BLaER1 treated with 17β-estradiol and CSF1 and Interleukin-3, amounts not matched to agents 10 nM and 100 nM (cell line): ENCODE measurements around the gene SUGT1.
A peak's percentile ranks its signal among the peaks of the same experiment; 100 is the strongest.
"Not testable (repeated sequence)": the region's sequence is repeated elsewhere in the genome, so short reads cannot be mapped to it uniquely, and the experiment has no call there.

Source experiments
- H3K27ac ChIP-seq, 11 experiments: shearing (Covaris generic); formaldehyde crosslinking; 2 replicates each; pipeline ENCODE4 v1.8.1; 2022
- H3K27me3 ChIP-seq, 11 experiments: shearing (Covaris generic); formaldehyde crosslinking; 2 replicates each; pipeline ENCODE4 v1.8.1; 2022
- H3K36me3 ChIP-seq, 11 experiments: shearing (Covaris generic); formaldehyde crosslinking; 2 replicates each; pipeline ENCODE4 v1.8.1; 2022
- H3K4me1 ChIP-seq, 10 experiments: shearing (Covaris generic); formaldehyde crosslinking; 2 replicates each; pipeline ENCODE4 v1.8.1; 2022
- H3K4me2 ChIP-seq, 11 experiments: shearing (Covaris generic); formaldehyde crosslinking; 2 replicates each; pipeline ENCODE4 v1.8.1; 2022
- H3K4me3 ChIP-seq, 10 experiments: shearing (Covaris generic); formaldehyde crosslinking; 2 replicates each; pipeline ENCODE4 v1.8.1; 2022
- H3K9ac ChIP-seq, 11 experiments: shearing (Covaris generic); formaldehyde crosslinking; 2 replicates each; pipeline ENCODE4 v1.8.1; 2022
- H3K9me3 ChIP-seq, 11 experiments: shearing (Covaris generic); formaldehyde crosslinking; replicated peaks in 1 of 11; 2 replicates each; pipeline ENCODE4 v1.8.1; 2022
- H4K20me1 ChIP-seq, 11 experiments: shearing (Covaris generic); formaldehyde crosslinking; 2 replicates each; pipeline ENCODE4 v1.8.1; 2022
- Cebpa-rat ChIP-seq, 11 experiments: shearing (Covaris generic); IDR thresholded peaks; 2 replicates each; pipeline ENCODE4 v1.8.1; 2022

Gene SUGT1

GRCh38 chr13:52652196-52652979, at the start of gene SUGT1:
SUGT1 (plus strand) TSS chr13:52652836; CDS start chr13:52652921, 85 bp downstream.
- H4K20me1 ChIP-seq, result peaks cover 3 to 44% (median 21%) of the 10 kb centered on the region in 11 experiments; a peak in 12 of 22 replicates
- no peak for TF ChIP-seq Cebpa-rat (IDR thresholded peaks at IDR 0.05)
- peak within 1 kb of the TSS; percentile 86 to 98 (median 94) for H3K9ac ChIP-seq
- H3K4me3 ChIP-seq, result peak within 1 kb of the TSS; percentile 76 to 96 (median 84)
- peaks cover 29 to 55% (median 41%) of the 10 kb centered on the region in 11 experiments for H3K36me3 ChIP-seq
- H3K4me1 ChIP-seq, result peaks cover 24 to 43% (median 33%) of the 10 kb centered on the region in 10 experiments
- H3K9me3 ChIP-seq, result no peaks in the 10 kb centered on the region
- H3K4me2 ChIP-seq, result peak within 1 kb of the TSS; percentile 83 to 98 (median 94)
- H3K27me3 ChIP-seq, result no peaks in the 10 kb centered on the region
- peak within 1 kb of the TSS; percentile 92 to 99 (median 96) for H3K27ac ChIP-seq

GRCh38 chr13:52603316-52603715, 49.3 kb upstream of the SUGT1 start:
- H4K20me1 ChIP-seq, H3K36me3 ChIP-seq, H3K4me2 ChIP-seq, H3K9ac ChIP-seq, H3K4me3 ChIP-seq, H3K9me3 ChIP-seq, H3K27ac ChIP-seq: not testable (repeated sequence)
- peaks cover 0 to 11% (median 6%) of the 10 kb centered on the region in 10 experiments; a peak in 6 of 20 replicates for H3K4me1 ChIP-seq
- H3K27me3 ChIP-seq, result peaks cover 0 to 13% (median 7%) of the 10 kb centered on the region in 11 experiments; a peak in 9 of 22 replicates

GRCh38 chr13:52606126-52606525, 46.5 kb upstream of the SUGT1 start:
- not testable (repeated sequence) for H3K9me3 ChIP-seq, H3K4me3 ChIP-seq, H3K4me1 ChIP-seq, H3K27me3 ChIP-seq, H3K4me2 ChIP-seq, H3K9ac ChIP-seq, H4K20me1 ChIP-seq, H3K27ac ChIP-seq, H3K36me3 ChIP-seq

- not testable (repeated sequence) for H3K4me2 ChIP-seq, H4K20me1 ChIP-seq, H3K4me1 ChIP-seq, H3K27me3 ChIP-seq, H3K36me3 ChIP-seq, H3K4me3 ChIP-seq, H3K27ac ChIP-seq, H3K9me3 ChIP-seq, H3K9ac ChIP-seq
Observed at GRCh38 chr13:52606795-52607194, 45.8 kb upstream of the SUGT1 start.

GRCh38 chr13:52608184-52608583, 44.5 kb upstream of the SUGT1 start:
- not testable (repeated sequence) for H3K27ac ChIP-seq, H3K4me2 ChIP-seq, H3K4me1 ChIP-seq, H3K27me3 ChIP-seq, H3K9me3 ChIP-seq, H3K36me3 ChIP-seq, H3K9ac ChIP-seq, H4K20me1 ChIP-seq, H3K4me3 ChIP-seq

GRCh38 chr13:52609013-52609606, 43.5 kb upstream of the SUGT1 start:
- not testable (repeated sequence) for H3K36me3 ChIP-seq, H3K4me1 ChIP-seq, H3K9me3 ChIP-seq, H3K27ac ChIP-seq, H3K4me3 ChIP-seq, H3K4me2 ChIP-seq, H3K9ac ChIP-seq, H4K20me1 ChIP-seq, H3K27me3 ChIP-seq

GRCh38 chr13:52610158-52610557, 42.5 kb upstream of the SUGT1 start:
- not testable (repeated sequence) for H3K27me3 ChIP-seq, H3K36me3 ChIP-seq, H3K9ac ChIP-seq, H3K9me3 ChIP-seq, H4K20me1 ChIP-seq, H3K4me3 ChIP-seq, H3K4me1 ChIP-seq, H3K27ac ChIP-seq, H3K4me2 ChIP-seq

GRCh38 chr13:52615134-52615801, 37.4 kb upstream of the SUGT1 start:
- Histone ChIP-seq H3K4me2 (no peak overlapping the region; a peak in 3 of 22 replicates), H4K20me1 (peaks cover 0 to 2% (median 0%) of the 10 kb centered on the region in 11 experiments; a peak in 3 of 22 replicates), H3K9ac (no peak overlapping the region), H3K36me3 (peaks cover 0 to 12% (median 4%) of the 10 kb centered on the region in 11 experiments; a peak in 7 of 22 replicates), H3K9me3 (peaks cover 0 to 5% (median 0%) of the 10 kb centered on the region in 11 experiments; a peak in 3 of 22 replicates), H3K27ac (no peak overlapping the region), H3K4me3 (no peak overlapping the region), H3K27me3 (no peaks in the 10 kb centered on the region), H3K4me1 (peaks cover 17 to 36% (median 26%) of the 10 kb centered on the region in 10 experiments)
- TF ChIP-seq Cebpa-rat (IDR thresholded peaks at IDR 0.05), result peak in 6 of 11 experiments; percentile 23 to 84 (median 68); a peak in 8 of 22 replicates

GRCh38 chr13:52615812-52616211, 36.8 kb upstream of the SUGT1 start:
- peaks cover 17 to 40% (median 26%) of the 10 kb centered on the region in 10 experiments for H3K4me1 ChIP-seq
- H3K9ac ChIP-seq, result peak overlapping the region in 2 of 11 experiments; percentile 84 to 87; a peak in 2 of 22 replicates
- peaks cover 0 to 14% (median 5%) of the 10 kb centered on the region in 11 experiments; a peak in 9 of 22 replicates for H3K36me3 ChIP-seq
- peaks cover 0 to 5% (median 0%) of the 10 kb centered on the region in 11 experiments; a peak in 3 of 22 replicates for H3K9me3 ChIP-seq
- no peaks in the 10 kb centered on the region for H3K27me3 ChIP-seq
- H3K27ac ChIP-seq, result no peak overlapping the region
- H4K20me1 ChIP-seq, result peaks cover 0 to 6% (median 0%) of the 10 kb centered on the region in 11 experiments; a peak in 3 of 22 replicates
- TF ChIP-seq Cebpa-rat (IDR thresholded peaks at IDR 0.05), result no peak
- peak overlapping the region; percentile 74 to 94 (median 87); a peak in 20 of 22 replicates for H3K4me2 ChIP-seq
- peak overlapping the region in 1 of 10 experiments; percentile 92; a peak in 1 of 20 replicates for H3K4me3 ChIP-seq
